Renal cortex interstitium (tissue), 11 donors: ENCODE data around the gene CENPC. TPM values are rescaled to one million over a fixed set of nuclear protein-coding genes. Genes with fewer than 3 reads are reported as not detected.
A peak's percentile ranks its signal among the peaks of the same experiment; 100 is the strongest.
"Not testable (repeated sequence)": the region's sequence is repeated elsewhere in the genome, so short reads cannot be mapped to it uniquely, and the experiment has no call there.

Source experiments
- DNase-seq, 11 donors: peaks; one replicate each; pipeline ENCODE4 v3.0.0-alpha.2; 2013; ENCODE audit warnings: low read depth in 9 of 11, low spot score in 4 of 11; ENCODE audit errors: extremely low read depth in 1 of 11
- polyA plus RNA-seq, 3 donors: library from polyadenylated mRNA; unstranded; fragments of 120-200 nt; gene quantifications; one replicate each; pipeline ENCODE4 v1.2.1, GENCODE V29; 2013; ENCODE audit not compliant: insufficient read length in 3 of 3

The CENPC gene
- polyA plus RNA-seq, 3 donors: 25.4 to 33.7 (median 28.8) TPM

- DNase-seq: no peak
Observed at GRCh38 chr4:67556436-67556835, 11.1 kb upstream of the CENPC start.

GRCh38 chr4:67555447-67555846 lies 10.1 kb upstream of the CENPC start:
- DNase-seq: no peak

- DNase-seq: no peak
Observed at GRCh38 chr4:67554096-67554495, 8.8 kb upstream of the CENPC start.

GRCh38 chr4:67552146-67552792 lies 7.0 kb upstream of the CENPC start:
- DNase-seq: not testable (repeated sequence)

DNA sequence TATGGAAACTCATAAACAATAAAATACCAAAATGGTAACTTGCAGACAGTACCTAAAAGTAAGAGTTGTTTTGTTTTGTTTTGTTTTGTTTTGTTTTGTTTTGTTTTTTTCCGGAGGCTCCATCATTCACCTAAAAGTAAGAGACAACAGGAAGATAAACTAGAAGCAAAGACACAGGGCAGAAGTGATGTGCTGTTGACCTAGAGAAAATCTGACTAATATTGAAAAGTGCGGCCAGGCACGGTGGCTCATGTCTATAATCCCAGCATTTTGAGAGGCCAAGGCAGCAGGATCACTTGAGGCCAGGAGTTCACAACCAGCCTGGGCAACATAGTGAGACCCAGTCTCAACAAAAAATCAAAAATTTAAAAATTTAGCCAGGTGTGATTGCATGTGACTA lies 5.6 kb upstream of the CENPC start:
- no peak for DNase-seq

GRCh38 chr4:67550451-67550850 lies 5.1 kb upstream of the CENPC start:
- no peak for DNase-seq

- no peak for DNase-seq
Observed at GRCh38 chr4:67549123-67549522, 3.8 kb upstream of the CENPC start.

GRCh38 chr4:67546971-67547370 lies 1.7 kb upstream of the CENPC start:
- no peak for DNase-seq

DNA sequence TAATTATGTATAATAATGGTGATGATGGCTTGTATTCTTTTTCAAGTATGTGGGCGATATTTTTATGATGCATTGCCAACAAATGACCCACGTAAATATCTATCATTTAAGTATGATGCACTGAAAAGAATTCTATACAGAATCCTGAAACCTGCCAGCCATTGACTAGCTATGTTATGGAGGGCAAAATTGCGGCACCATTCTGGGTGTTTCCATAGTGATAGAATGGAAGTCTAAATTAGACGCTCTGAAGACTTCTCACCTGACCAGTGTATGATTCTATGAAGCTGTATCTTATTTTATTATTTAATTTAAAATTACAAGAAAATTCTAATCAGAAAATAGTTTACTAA lies 677 bp upstream of the CENPC start:
- DNase-seq: peak in 1 of 11 donors; percentile 1

- no peak for DNase-seq
Observed at GRCh38 chr4:67542076-67542475, 3.2 kb downstream of the CENPC start.

DNA sequence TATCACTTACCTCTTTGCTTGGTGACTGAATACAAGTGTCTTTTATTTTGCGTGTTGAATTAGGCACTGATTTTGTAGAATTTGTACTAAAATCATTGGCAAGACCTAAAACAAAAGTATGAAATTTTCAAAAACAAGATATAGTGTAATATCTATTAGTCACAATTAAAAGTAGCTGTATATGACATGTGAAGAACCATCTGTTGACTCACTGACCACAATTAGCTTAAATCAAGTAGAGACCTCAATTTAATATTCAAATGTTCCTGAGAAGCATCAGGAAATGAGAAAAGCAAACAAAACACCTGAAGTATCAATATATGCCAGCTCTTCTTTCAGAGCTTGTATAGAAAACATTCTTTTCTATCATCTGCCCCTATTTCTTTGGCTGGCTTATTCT lies 5.5 kb downstream of the CENPC start:
- no peak for DNase-seq

DNA sequence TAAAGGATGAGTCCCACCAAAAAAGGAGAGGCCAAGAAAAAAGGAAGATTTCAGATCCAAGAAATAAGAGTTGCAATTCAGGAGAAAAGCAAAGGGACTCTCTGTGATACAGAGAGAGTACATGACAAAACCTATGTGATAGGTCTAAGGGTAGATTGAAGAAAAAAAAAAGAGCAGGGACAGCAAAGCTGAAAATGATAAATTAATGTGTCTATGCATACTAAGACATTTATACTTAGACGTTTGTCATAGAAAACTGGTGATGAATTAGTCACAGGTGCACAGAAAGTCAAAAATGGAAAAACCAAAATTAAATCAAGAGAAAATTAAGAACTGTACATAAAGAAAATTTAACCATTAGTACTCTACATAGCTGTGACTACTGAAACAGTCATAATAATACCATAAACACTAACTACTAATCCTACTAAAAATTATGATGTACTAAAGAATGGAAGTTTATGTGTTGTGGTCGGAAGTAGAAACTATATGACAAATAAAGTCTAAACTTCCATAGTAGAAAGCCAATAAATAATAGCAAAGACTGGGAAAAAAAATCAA lies 9.9 kb downstream of the CENPC start:
- DNase-seq: no peak

- DNase-seq: no peak
Observed at GRCh38 chr4:67533112-67533511, 12.2 kb downstream of the CENPC start.

GRCh38 chr4:67532397-67532796 lies 12.9 kb downstream of the CENPC start:
- not testable (repeated sequence) for DNase-seq

- DNase-seq: no peak
Observed at GRCh38 chr4:67531379-67531962, 13.8 kb downstream of the CENPC start.

DNA sequence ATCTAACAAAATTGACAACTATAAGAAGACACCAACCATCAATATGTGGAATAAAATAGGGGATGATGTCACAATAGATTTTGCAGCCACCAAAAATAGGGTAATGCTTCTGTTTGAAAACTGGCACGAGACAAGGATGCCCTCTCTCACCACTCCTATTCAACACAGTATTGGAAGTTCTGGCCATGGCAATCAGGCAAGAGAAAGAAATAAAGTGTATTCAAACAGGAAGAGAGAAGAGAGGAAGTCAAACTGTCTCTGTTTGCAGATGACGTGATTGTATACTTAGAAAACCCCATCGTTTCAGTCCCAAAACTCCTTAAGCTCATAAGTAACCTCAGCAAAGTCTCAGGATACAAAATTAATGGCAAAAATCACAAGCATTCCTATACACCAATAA lies 21.2 kb downstream of the CENPC start:
- DNase-seq: not testable (repeated sequence)

- no peak for DNase-seq
Observed at GRCh38 chr4:67522851-67523671, 22.2 kb downstream of the CENPC start.

DNA sequence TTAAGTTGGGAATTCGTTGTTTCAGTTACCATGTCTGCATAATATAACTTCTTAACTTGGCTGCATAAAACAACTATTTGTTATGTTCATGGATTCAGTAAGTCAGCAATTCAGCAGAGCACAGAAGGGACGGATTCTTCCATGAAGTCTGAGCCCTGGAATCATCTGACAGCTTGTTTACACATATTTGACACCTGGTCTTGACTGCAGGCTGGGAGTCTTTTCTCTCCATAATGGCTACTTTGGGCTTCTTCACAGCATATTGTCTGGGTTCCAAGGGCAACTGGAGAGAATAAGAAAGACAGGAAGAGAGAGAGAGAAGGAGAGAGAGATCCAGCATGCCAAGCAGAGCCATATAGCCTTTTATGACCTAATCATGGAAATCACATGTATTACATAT lies 23.1 kb downstream of the CENPC start:
- no peak for DNase-seq

DNA sequence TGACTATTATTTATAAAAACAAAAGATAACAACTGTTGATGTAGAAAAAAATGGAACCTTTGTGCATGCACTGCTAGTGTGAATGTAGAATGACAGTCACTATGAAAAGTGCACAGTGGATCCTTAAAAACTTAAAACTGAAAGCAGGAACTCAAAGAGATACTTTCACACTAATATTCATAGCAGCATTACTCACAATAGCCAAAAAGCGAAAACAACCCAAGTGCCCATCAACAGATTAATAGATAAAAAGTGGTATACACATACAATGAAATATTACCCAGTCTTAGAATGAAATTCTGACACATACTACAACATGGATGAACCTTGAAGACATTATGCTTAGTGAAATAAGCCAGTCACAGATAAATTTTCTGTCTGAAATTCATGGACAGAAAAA lies 23.8 kb downstream of the CENPC start:
- DNase-seq: no peak

- DNase-seq: no peak
Observed at GRCh38 chr4:67520141-67520540, 25.2 kb downstream of the CENPC start.
